Activated gamma-delta T cell treated with anti-CD3 and anti-CD28 coated beads, Interleukin-2, amount 50 U/mL, for 16 hours (primary cell): ENCODE measurements around the gene ZFPM1.
"Not testable (repeated sequence)": the region's sequence is repeated elsewhere in the genome, so short reads cannot be mapped to it uniquely, and the experiment has no call there.

Experiments
- DNase-seq: peaks from one replicate; pipeline ENCODE4 v3.0.0-alpha.2; 2020; ENCODE audit warnings: low read depth

ZFPM1 gene

GRCh38 chr16:88514526-88515232 is 61.6 kb downstream of the ZFPM1 start:
- DNase-seq, result no peak

DNA sequence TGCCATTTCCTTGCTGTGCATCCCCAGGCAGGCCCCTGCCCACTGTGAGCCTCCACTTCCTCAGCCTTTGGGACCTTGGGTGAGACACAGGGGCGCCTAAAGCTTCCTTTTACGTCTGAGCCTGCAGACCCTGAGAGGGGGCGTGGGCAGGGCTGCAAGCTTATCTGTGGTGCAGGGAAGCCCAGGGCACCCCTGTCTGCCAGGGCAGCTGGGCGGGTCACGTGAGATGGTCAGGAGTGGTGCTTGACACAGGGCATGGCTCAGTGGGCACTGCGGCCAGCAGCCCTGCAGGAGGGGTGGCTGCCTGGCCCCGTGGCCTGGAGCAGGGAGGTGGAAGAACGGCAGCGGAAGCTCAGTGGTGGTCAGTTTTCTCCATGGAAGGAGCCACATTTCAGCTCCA is 62.3 kb downstream of the ZFPM1 start:
- DNase-seq, result no peak

DNA sequence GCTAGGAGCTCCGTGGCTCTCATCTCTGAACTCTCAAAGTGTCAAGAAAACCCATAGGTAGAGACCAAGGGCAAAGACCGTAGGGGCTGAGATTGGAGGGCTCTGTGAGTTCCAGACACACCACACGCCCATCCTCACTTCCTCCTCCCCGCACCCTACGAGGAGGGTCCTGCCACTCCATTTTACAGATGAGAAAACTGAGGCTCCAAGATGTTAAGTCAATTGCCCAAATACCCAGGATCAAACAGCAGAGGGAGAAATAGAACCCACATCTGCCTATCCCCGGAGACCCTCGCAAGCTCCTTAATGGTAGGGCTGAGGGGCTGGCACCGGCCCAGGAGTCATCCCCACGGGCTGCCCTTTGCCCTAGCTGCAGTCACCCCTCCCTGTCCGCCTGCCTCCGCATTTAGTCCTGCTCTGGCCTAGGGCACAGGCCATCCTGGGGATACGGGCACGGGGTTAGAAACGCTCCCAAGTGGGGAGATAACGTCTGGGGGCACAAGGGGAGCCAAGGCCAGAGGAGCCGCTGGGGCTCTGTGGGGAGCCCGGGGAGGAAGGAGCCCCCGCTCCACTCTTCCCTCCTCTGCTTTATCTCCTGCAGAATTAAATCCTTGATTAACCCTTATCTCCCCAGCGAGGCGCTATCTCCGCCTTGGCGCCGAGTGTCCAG is 63.0 kb downstream of the ZFPM1 start:
- DNase-seq, result no peak

- DNase-seq, result no peak
These were observed 63.6 kb downstream of the ZFPM1 start for GRCh38 chr16:88516601-88517061.

DNA sequence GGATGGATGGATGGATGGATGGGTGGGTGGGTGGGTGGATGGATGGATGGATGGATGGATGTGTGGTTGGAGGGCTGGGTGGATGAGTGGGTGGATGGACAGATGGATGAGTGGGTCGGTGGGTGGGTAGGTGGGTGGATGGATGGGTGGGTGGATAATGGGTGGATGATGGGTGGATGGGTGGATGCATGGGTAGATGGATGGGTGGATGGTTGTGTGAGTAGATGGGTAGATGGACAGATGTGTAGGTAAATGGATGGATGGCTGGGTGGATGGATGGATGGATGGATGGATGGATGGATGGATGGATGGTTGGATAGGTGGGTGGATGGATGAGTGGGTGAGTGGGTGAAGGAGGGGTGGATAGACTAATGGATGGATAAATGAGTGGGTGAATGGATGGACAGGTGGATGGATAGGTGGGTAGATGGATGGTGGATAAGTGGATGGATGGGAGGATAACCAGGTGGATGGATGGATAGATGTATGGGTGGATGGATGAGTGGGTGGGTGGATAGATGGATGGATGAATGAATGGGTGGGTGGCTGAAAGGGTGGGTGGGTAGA is 64.2 kb downstream of the ZFPM1 start:
- not testable (repeated sequence) for DNase-seq

DNA sequence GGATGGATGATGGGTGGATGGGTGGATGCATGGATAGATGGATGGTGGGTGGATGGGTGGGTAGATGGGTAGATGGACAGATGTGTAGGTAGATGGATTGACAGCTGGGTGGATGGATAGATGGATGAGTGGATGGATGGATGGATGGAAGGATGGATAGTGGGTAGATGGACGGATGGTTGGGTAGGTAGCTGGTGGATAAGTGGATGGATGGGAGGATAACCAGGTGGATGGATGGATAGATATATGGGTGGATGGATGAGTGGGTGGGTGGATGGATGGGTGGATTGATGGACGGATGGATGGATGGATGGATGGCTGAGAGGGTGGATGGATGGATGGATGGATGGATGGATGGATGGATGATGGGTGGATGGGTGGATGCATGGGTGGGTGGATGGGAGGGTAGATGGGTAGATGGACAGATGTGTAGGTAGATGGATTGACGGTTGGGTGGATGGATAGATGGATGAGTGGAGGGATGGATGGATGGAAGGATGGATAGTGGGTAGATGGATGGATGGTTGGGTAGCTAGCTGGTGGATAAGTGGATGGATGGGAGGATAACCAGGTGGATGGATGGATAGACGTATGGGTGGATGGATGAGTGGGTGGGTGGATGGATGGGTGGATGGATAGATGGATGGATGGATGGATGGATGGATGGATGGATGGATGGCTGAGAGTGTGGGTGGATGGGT is 65.5 kb downstream of the ZFPM1 start:
- not testable (repeated sequence) for DNase-seq

DNA sequence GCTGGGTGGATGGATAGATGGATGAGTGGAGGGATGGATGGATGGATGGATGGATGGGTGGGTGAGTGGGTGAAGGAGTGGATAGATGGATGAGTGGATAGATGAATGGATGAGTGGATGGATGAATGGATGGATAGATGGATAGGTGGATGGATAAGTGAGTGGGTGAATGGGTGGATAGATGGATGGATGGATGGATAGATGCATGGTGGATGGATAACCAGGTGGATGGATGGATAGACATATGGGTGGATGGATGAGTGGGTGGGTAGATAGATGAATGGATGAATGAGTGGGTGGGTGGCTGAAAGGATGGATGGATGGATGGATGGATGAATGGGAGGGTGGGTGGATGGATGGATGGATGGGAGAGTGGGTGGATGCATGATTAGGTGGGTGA is 66.2 kb downstream of the ZFPM1 start:
- no peak for DNase-seq

- DNase-seq, result no peak
These were observed 67.0 kb downstream of the ZFPM1 start for GRCh38 chr16:88519938-88520653.

GRCh38 chr16:88521674-88522073 is 68.6 kb downstream of the ZFPM1 start:
- DNase-seq, result no peak

- no peak for DNase-seq
These were observed 69.3 kb downstream of the ZFPM1 start for GRCh38 chr16:88522276-88522949.

- no peak for DNase-seq
These were observed 70.5 kb downstream of the ZFPM1 start for GRCh38 chr16:88523309-88524161.

DNA sequence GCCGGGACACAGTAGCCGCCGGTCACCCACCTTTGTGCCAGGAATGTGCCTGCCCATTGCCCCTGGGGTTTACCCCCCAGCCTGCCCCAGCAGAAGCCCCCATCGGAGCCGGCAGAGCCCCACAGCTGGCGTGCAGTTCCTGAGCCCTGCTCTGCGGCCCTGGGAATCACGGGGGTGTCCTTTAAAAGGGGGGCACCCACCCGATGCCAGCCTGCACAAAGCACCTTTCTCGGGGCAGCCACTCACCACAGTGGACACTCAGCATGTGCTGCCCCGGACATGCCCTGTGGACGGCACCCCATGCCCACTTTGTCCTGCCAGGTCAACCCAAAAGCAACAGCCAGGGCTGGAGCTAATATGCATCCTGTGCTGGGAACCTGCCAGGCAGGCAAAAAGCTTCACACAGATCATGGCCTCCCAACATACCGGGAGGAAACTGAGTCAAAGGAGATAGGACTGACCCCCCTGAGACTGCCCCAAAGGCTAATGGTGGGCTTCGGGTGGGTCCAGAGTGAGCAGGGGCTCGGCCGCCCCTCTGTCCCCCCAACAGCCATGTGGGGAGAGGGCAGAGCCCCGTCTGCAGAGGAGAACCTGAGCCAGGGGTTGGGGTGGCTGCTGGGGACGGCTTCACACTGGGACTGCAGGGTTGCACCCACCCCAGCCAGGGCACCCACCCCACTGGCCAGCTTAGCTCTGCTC is 71.3 kb downstream of the ZFPM1 start:
- no peak for DNase-seq

DNA sequence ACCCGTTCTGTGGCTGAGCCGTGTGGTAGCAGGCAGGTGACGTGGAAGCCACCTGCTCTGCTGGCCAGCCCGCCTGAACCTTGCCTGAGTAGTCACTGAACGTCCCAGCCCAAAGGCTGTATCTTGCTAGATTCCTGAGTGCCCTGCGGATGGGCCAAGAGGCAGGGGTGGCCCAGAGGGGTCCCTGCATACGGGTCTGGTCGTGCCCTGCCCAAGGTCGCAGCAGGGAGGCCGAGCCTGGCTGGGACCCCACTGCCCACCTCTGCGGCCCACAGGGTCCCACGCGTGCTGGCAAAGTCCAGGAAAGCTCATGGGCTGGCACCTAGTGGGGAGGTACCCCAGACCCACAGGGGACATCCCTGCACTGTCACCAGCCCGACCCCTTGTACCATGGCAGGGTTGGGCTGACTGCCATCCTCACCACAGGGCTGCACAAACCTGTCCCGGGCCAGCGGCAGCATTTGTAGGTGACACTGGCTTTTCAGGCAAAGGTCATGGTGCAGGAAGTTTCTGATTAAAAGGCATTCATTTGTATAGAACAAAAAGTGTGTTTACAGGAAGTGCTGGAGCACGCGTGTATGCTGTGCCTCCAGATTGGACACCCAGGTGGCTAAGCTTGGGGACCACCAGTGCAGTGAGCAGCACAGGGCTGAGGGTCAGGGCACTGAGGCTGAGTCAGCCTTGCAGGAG is 72.0 kb downstream of the ZFPM1 start:
- no peak for DNase-seq

GRCh38 chr16:88525663-88525990 is 72.5 kb downstream of the ZFPM1 start:
- DNase-seq, result no peak

DNA sequence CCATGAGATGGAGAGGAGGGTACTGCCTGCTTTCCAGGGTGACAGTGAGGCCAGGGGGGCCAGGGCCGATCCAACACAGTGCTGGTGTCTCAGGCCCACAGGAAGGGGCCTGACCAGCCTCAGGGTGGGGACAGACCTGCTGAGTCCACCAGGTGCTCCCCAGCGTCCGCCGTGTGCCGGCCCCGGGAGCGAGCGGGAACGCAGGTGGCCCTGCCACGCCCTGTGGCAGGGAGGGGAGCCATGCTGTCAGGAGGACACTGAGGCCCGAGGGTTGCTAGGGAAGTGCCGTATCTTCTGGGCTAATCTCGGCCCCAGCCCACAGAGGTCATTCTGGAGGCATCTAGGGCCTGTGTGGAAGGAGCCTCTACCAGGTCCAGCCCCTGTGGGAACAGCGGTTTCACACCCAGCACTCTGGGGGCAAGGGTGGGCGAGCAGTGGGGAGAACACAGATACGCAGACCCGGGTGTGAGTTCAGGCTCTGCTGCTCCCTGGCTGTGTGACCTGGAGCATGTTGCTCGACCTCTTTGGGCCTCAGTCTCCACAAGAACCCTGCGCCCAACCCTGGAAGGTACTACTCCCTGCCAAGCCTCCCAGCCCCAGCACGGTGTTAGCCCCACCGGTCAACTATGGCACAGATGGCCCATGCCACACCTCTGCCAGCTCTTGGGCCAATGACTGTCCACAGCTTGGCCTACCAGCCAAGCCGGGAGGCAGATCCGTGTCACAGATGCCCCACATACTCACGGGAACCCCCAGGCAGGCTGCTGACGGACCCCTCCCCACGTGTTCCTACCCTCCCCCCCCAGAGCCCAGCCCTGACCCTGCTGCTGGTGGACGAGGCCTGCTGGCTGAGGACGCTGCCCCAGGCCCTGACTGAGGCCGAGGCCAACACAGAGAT is 73.2 kb downstream of the ZFPM1 start:
- no peak for DNase-seq

- no peak for DNase-seq
These were observed 73.8 kb downstream of the ZFPM1 start for GRCh38 chr16:88526906-88527185.

DNA sequence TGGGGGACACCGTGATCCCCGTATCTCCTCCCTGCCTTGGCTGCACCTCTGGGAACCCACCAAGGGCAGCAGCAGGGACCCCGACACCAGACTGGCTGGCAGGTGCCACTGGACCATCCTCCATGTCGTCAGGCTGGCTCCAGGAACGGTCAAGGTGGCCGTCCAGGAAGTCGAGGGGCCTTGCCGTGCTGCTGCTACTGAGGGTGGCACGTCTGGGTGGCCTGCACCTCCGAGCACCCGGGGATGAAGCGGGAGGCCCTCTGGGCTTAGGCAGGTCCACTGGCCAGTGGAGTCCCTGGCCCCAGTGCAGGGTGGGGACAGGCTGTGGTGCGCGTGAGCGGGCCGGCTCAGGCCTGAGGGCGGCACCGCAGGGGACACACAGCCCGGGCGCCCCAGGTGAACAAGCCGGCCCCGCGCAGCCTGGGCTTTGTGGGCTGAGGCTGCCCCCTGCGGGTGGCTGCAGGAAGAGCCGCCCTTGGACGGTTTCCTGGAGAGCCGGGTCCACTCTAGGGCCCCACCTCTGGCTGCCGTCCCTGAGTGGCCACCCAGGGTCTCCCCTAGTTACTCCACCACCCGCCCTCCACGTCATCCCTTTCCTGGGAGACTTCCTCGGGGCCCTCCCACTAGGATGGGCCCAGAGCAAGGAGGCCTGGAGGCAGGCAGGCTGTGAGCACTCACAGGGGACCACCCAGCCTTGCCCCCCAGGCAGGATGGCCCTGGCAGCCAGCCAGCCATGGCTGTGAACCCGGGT is 74.3 kb downstream of the ZFPM1 start:
- peak; percentile 44 for DNase-seq
